Measurements from ENCODE around the gene FADS2. TPM values are rescaled to one million over a fixed set of nuclear protein-coding genes. Genes with fewer than 3 reads are reported as not detected.

Gene FADS2
- total and polyA plus RNA-seq, 10 of the 15 experiments (the other 5 are each of a cell fraction or from before 2014, with no cell fraction given), result 3.3 to 313 (median 149) TPM

DNA sequence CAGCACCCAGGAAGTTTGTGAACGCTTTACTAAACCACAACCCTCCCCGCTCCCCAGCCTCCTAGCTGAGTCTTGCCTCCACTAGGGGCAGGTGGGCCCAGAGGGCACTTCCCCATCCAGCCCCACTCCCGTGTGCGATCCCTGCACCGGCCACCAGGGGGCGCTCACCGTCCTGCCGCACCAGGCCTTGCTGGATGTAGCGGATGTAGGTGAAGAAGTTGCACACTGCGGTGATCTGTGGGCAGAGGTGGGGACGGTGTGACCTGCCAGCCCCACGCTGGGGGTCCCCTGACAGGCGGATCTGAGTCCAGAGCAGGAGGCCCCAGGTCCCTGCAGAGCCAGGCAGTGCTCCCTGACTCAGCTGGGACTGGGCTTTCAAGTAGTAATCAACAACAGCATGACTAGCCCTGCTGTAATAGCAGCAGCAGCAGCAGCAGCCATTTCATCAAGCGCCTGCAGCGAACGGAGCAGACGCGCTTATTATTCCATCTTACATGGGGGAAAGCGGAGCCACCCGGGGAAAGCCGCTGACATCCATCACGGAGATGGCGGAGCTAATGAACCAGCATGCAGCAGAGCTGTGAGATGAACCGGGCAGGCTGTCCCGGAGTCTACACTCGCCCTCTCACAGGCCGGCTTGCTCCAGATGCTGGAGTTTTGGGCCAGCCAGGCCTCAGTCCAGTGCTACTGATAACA, 71.2 kb downstream of the FADS2 start:
- WGBS (ENCODE audit: insufficient coverage, insufficient replicate concordance, low lambda C conversion rate, missing lambda C conversion rate), result 29% methylated on average over 27 of the region's 27 CpGs
- Histone ChIP-seq H3K27ac (ENCODE audit: control insufficient read depth, insufficient read depth) (no peak overlapping the region), H3K36me3 (ENCODE audit: control insufficient read depth in 2 of 2, insufficient read depth in 2 of 2, low read length in 1 of 2) (no peaks in the 10 kb centered on the region), H4K20me1 (ENCODE audit: control insufficient read depth, insufficient read depth) (no peaks in the 10 kb centered on the region), H3K4me1 (ENCODE audit: control insufficient read depth, insufficient read depth, low read length) (no peaks in the 10 kb centered on the region), H3K4me3 (no peak overlapping the region), H2AFZ (ENCODE audit: control insufficient read depth, low read depth, low read length) (peak overlapping the region; percentile 50; the same call in 1 of the 2 replicates), H3K4me2 (ENCODE audit: control insufficient read depth, insufficient read depth) (no peak overlapping the region; the same call in 1 of the 2 replicates), H3K79me2 (ENCODE audit: control insufficient read depth, insufficient read depth, low read length) (no peaks in the 10 kb centered on the region), H3K27me3 (replicated peaks in 1 of 2; ENCODE audit: control insufficient read depth in 2 of 2, insufficient read depth in 2 of 2, low read length in 1 of 2) (peaks cover 0 to 1% of the 10 kb centered on the region in 2 experiments; a peak in 1 of 4 replicates), H3K9me3 (replicated peaks; ENCODE audit: control insufficient read depth, insufficient read depth, low read length) (no peaks in the 10 kb centered on the region), H3K9ac (ENCODE audit: control insufficient read depth, insufficient read depth, low read length) (no peak overlapping the region)
- in situ Hi-C loops (cut with MboI) (loop anchor here (5.0 kb wide), 3 partner anchors 102 to 208 kb away; no protein-coding TSS in a partner anchor), intact Hi-C loops (cut with micrococcal nuclease; ENCODE audit: unreplicated experiment) (loop anchor here (1.0 kb wide), 2 partner anchors 48 to 209 kb away; no protein-coding TSS in a partner anchor)
- POLR2A ChIA-PET, result interaction anchor here (0.6 to 1.5 kb wide), 3 partner anchors 68 to 281 kb away, joined by 3 read pairs; partner anchors contain the start of gene FTH1
- BruUV-seq (replicated peaks), result no TSS peak
- SMC1A ChIA-PET (ENCODE audit: uncharacterized antibody, unreplicated experiment), result interaction anchor here (0.7 to 11.0 kb wide), 18 partner anchors 10 to 224 kb away, joined by 3 to 168 read pairs (median 4); partner anchors contain the start of gene INCENP
- DNase-seq (ENCODE audit: low read depth, low spot score), result peak; percentile 40
- ATAC-seq, result peak; percentile 95
- peak; percentile 98 for FAIRE-seq
- RAD21 ChIA-PET (ENCODE audit: unreplicated experiment), result interaction anchor here (0.6 to 9.3 kb wide), 11 partner anchors 24 to 216 kb away, joined by 3 to 175 read pairs (median 6); no protein-coding TSS in a partner anchor
- CTCF ChIA-PET, result interaction anchor here (0.6 to 11.4 kb wide), 43 partner anchors 9 to 231 kb away, joined by 3 to 321 read pairs (median 5); partner anchors contain the start of genes BEST1, FEN1 and TMEM258
- TF ChIP-seq ZSCAN29 (IDR thresholded peaks at IDR 0.05) (no peak), CHD2 (IDR thresholded peaks at IDR 0.05; ENCODE audit: borderline replicate concordance, low read depth, low read length) (no peak), TBL1XR1 (IDR thresholded peaks at IDR 0.05; ENCODE audit: low read depth, low read length) (no peak), SMAD5 (IDR thresholded peaks at IDR 0.05; ENCODE audit: low read depth) (no peak), MTA2 (IDR thresholded peaks at IDR 0.05; ENCODE audit: low read depth) (no peak), SP1 (IDR thresholded peaks at IDR 0.05; ENCODE audit: low read depth, low read length) (peak; percentile 21), E4F1 (IDR thresholded peaks at IDR 0.05; ENCODE audit: borderline replicate concordance, partially characterized antibody) (no peak), ZNF217 (IDR thresholded peaks at IDR 0.05) (no peak), MXI1 (IDR thresholded peaks at IDR 0.05; ENCODE audit: low read depth, low read length) (no peak), ESRRA (IDR thresholded peaks at IDR 0.05; ENCODE audit: low read length) (no peak), ZNF24 (IDR thresholded peaks at IDR 0.05) (no peak), SREBF1 (IDR thresholded peaks at IDR 0.05; ENCODE audit: low read length) (no peak), USF2 (IDR thresholded peaks at IDR 0.05; ENCODE audit: borderline replicate concordance, low read depth, low read length) (no peak), STAT3 (IDR thresholded peaks at IDR 0.05; ENCODE audit: low read depth, low read length) (no peak), BRCA1 (IDR thresholded peaks at IDR 0.05; ENCODE audit: low read depth, low read length) (no peak), ETV6 (conservative IDR thresholded peaks at IDR 0.05 in 1 of 2, IDR thresholded peaks at IDR 0.05 in 1 of 2; ENCODE audit: borderline replicate concordance in 1 of 2, low read depth in 1 of 2) (no peak), NR2C2 (IDR thresholded peaks at IDR 0.05; ENCODE audit: borderline replicate concordance, control insufficient read depth, insufficient read length, low read depth) (no peak)
- TF ChIP-seq, protein P1, sequence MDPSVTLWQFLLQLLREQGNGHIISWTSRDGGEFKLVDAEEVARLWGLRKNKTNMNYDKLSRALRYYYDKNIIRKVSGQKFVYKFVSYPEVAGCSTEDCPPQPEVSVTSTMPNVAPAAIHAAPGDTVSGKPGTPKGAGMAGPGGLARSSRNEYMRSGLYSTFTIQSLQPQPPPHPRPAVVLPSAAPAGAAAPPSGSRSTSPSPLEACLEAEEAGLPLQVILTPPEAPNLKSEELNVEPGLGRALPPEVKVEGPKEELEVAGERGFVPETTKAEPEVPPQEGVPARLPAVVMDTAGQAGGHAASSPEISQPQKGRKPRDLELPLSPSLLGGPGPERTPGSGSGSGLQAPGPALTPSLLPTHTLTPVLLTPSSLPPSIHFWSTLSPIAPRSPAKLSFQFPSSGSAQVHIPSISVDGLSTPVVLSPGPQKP (IDR thresholded peaks at IDR 0.05; ENCODE audit: low read depth, low read length), result no peak

Measured in GM12878 (cell line).